ENCODE measurements around the gene PDXK. TPM values are rescaled to one million over a fixed set of nuclear protein-coding genes. Genes with fewer than 3 reads are reported as not detected.
"Not testable (repeated sequence)": the region's sequence is repeated elsewhere in the genome, so short reads cannot be mapped to it uniquely, and the experiment has no call there.

PDXK gene
- total and polyA plus RNA-seq, 3 experiments from 2014 or later = 38.3 to 96.7 (median 96.3) TPM

DNA sequence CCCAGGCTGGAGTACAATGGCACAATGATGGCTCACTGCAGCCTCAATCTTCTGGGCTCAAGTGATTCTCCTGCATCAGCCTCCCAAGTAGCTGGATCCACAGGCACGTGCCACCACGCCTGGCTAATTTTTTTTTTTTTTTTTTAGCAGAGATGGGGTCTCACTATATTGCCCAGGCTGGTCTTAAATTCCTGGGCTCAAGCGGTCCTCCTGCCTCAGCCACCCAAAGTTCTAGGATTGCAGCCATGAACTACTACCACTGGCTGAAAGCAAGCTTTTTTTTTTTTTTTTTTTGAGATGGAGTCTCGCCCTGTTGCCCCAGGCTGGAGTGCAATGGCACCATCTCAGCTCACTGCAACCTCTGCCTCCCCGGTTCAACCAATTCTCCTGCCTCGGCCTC, 5.8 kb upstream of the PDXK start:
- H3K4me1 ChIP-seq (ENCODE audit: insufficient read depth, low read length); H3K9me3 Mint-ChIP-seq; H3K4me1 Mint-ChIP-seq; H3K4me3 ChIP-seq (ENCODE audit: low read length); H3K9me3 ChIP-seq (ENCODE audit: low read length); DNase-seq; H3K27ac Mint-ChIP-seq; H3K27me3 ChIP-seq (ENCODE audit: insufficient read depth, low read length, poor library complexity, severe bottlenecking); H3K27me3 Mint-ChIP-seq; H3K27ac ChIP-seq (ENCODE audit: low read depth, low read length); CTCF ChIA-PET; H3K36me3 Mint-ChIP-seq; H3K4me3 Mint-ChIP-seq; H3K36me3 ChIP-seq (ENCODE audit: insufficient read depth, low read length): not testable (repeated sequence)
- POLR2A ChIA-PET = interaction anchor here (0.7 kb wide), 1 partner anchor 11 kb away, joined by 9 read pairs; no protein-coding TSS in a partner anchor

GRCh38 chr21:43716376-43717165, 2.4 kb upstream of the PDXK start:
- Mint-ChIP-seq H3K27me3 (peaks cover 0 to 2% of the 10 kb centered on the region in 2 donors), H3K4me3 (peak overlapping the region in 4 of 7 donors; percentile 27 to 72 (median 52)), H3K27ac (peak overlapping the region in 4 of 8 donors; percentile 56 to 85 (median 66)), H3K4me1 (peaks cover 14 to 22% (median 16%) of the 10 kb centered on the region in 3 donors), H3K36me3 (no peaks in the 10 kb centered on the region), H3K9me3 (no peaks in the 10 kb centered on the region)
- ChIA-PET POLR2A (interaction anchor here (0.9 kb wide), 1 partner anchor 12 kb away, joined by 5 read pairs; no protein-coding TSS in a partner anchor), CTCF (interaction anchor here (0.6 to 1.0 kb wide), 2 partner anchors 72 to 1451 kb away, joined by 3 to 5 read pairs; partner anchors contain the start of gene RRP1)
- Histone ChIP-seq H3K27ac (ENCODE audit: low read depth, low read length) (no peak overlapping the region), H3K27me3 (ENCODE audit: insufficient read depth, low read length, poor library complexity, severe bottlenecking) (no peaks in the 10 kb centered on the region), H3K4me1 (ENCODE audit: insufficient read depth, low read length) (peaks cover 19% of the 10 kb centered on the region), H3K4me3 (ENCODE audit: low read length) (no peak overlapping the region), H3K36me3 (ENCODE audit: insufficient read depth, low read length) (no peaks in the 10 kb centered on the region), H3K9me3 (ENCODE audit: low read length) (no peaks in the 10 kb centered on the region)
- DNase-seq = no peak

DNA sequence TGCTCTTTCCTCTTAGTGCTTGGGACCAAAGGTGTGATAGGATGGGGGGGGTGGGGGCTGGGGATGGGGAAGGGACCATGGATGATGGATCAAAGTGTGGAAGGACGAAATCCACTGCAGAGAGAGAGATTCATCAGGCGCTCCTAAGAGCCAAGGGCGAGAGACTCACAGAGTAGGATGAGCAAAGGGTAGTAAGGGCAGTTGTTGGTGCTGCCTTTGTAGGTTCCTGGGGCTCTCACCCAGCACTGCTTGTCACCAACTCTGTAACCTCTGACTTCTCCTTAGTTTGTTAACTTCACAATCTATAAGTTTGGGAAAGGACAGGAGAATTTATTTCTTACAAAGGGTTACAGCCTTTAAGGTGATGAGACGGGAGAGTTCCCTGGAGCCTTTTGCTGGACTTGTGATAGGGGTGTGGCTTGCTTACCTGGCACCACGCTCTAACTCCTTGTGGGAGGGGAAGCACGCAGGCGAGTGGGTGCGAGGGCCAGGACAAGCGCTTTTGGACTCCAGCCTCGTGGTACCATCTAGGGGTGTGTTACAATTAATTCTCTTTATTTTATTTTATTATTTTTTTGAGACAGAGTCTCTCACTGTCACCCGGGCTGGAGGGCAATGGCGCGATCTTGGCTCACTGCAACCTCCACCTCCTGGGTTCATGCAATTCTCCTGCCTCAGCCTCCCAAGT, 1.6 kb upstream of the PDXK start:
- Mint-ChIP-seq H3K27ac (peak overlapping the region in 6 of 8 donors; percentile 22 to 85 (median 60)), H3K36me3 (no peaks in the 10 kb centered on the region), H3K27me3 (peaks cover 0 to 2% of the 10 kb centered on the region in 2 donors), H3K9me3 (no peaks in the 10 kb centered on the region), H3K4me1 (peaks cover 19 to 28% (median 23%) of the 10 kb centered on the region in 3 donors), H3K4me3 (peak overlapping the region; percentile 23 to 93 (median 86))
- Histone ChIP-seq H3K27ac (ENCODE audit: low read depth, low read length) (no peak overlapping the region), H3K4me3 (ENCODE audit: low read length) (no peak overlapping the region), H3K9me3 (ENCODE audit: low read length) (no peaks in the 10 kb centered on the region), H3K4me1 (ENCODE audit: insufficient read depth, low read length) (peaks cover 21% of the 10 kb centered on the region), H3K27me3 (ENCODE audit: insufficient read depth, low read length, poor library complexity, severe bottlenecking) (no peaks in the 10 kb centered on the region), H3K36me3 (ENCODE audit: insufficient read depth, low read length) (no peaks in the 10 kb centered on the region)
- no peak for DNase-seq
- CTCF ChIA-PET = interaction anchor here (0.6 kb wide), 1 partner anchor 1451 kb away, joined by 3 read pairs; no protein-coding TSS in a partner anchor
- POLR2A ChIA-PET = interaction anchor here (0.9 kb wide), 1 partner anchor 11 kb away, joined by 5 read pairs; no protein-coding TSS in a partner anchor

DNA sequence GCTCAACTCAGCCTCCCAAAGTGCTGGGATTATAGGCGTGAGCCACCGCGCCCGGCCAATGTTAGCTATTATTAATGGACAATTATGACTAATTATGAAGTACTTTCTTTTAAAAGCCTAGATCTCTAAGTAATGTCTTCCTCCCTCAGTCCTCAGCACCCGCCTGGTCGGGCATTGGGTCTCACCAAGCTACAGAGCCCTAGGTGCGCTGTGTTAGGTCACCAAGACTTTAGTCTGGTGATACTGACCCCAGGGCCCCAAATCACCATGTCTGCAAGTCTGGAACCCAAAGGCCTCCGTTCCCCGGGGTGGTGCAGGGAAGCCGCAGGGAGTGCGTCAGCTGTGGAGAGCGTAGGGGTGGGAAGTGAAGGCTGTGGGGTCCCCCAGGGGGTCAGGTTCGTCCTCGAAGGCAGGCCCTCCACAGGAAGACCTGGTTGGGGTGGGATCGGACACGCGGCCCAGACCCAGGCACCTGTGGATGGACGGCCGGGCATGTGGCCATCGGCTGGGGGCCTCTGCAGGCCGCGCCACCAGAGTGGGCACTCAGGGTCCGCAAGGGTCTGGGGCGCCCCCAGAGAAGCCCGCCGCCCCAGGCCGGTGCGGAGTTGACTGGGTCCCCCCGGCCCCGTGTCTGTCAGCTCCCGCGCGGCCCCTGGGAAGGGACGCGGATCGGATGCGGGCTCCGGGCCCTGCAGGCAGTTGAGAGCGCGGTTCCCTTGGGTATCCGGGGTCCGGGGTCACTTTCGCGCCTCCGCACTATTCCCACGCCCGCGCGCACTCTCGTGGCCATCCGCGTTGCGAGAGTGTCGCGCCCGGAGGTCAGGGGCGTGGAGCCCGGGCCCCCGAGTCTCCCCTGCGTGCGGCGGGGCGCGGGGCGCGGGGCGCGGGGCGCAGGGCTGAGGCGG, 710 bp upstream of the PDXK start:
- Histone ChIP-seq H3K9me3 (ENCODE audit: low read length) (no peaks in the 10 kb centered on the region), H3K27ac (ENCODE audit: low read depth, low read length) (peak overlapping the region; percentile 79), H3K36me3 (ENCODE audit: insufficient read depth, low read length) (no peaks in the 10 kb centered on the region), H3K27me3 (ENCODE audit: insufficient read depth, low read length, poor library complexity, severe bottlenecking) (no peaks in the 10 kb centered on the region), H3K4me1 (ENCODE audit: insufficient read depth, low read length) (peaks cover 21% of the 10 kb centered on the region), H3K4me3 (ENCODE audit: low read length) (peak overlapping the region; percentile 85)
- ChIA-PET CTCF (no interaction called here), POLR2A (no interaction called here)
- H3K9me3 Mint-ChIP-seq = no peaks in the 10 kb centered on the region
- H3K4me3 Mint-ChIP-seq = peak overlapping the region; percentile 81 to 93 (median 86)
- H3K36me3 Mint-ChIP-seq = peaks cover 0 to 2% (median 0%) of the 10 kb centered on the region in 3 donors
- H3K27ac Mint-ChIP-seq = peak overlapping the region in 7 of 8 donors; percentile 42 to 91 (median 77)
- no peak for DNase-seq
- H3K27me3 Mint-ChIP-seq = peaks cover 0 to 2% of the 10 kb centered on the region in 2 donors
- peaks cover 19 to 32% (median 29%) of the 10 kb centered on the region in 3 donors for H3K4me1 Mint-ChIP-seq

GRCh38 chr21:43719748-43720538, 1.0 kb downstream of the PDXK start:
- peak overlapping the region; percentile 58 to 91 (median 80) for H3K27ac Mint-ChIP-seq
- H3K9me3 Mint-ChIP-seq = no peaks in the 10 kb centered on the region
- Histone ChIP-seq H3K27me3 (ENCODE audit: insufficient read depth, low read length, poor library complexity, severe bottlenecking) (no peaks in the 10 kb centered on the region), H3K27ac (ENCODE audit: low read depth, low read length) (peak overlapping the region; percentile 79), H3K9me3 (ENCODE audit: low read length) (no peaks in the 10 kb centered on the region), H3K4me1 (ENCODE audit: insufficient read depth, low read length) (peaks cover 21% of the 10 kb centered on the region), H3K36me3 (ENCODE audit: insufficient read depth, low read length) (no peaks in the 10 kb centered on the region), H3K4me3 (ENCODE audit: low read length) (peak overlapping the region; percentile 85)
- ChIA-PET POLR2A (interaction anchor here (0.6 to 1.6 kb wide), 3 partner anchors 9 to 59 kb away, joined by 3 to 5 read pairs (median 5); no protein-coding TSS in a partner anchor), CTCF (interaction anchor here (1.3 to 1.4 kb wide), 2 partner anchors 8 to 9 kb away, joined by 4 read pairs; no protein-coding TSS in a partner anchor)
- peaks cover 0 to 8% (median 0%) of the 10 kb centered on the region in 3 donors for H3K36me3 Mint-ChIP-seq
- DNase-seq = peak in 2 of 5 donors; percentile 21 to 54
- H3K27me3 Mint-ChIP-seq = peaks cover 0 to 2% of the 10 kb centered on the region in 2 donors
- peak overlapping the region; percentile 76 to 92 (median 83) for H3K4me3 Mint-ChIP-seq
- peaks cover 19 to 32% (median 29%) of the 10 kb centered on the region in 3 donors for H3K4me1 Mint-ChIP-seq

DNA sequence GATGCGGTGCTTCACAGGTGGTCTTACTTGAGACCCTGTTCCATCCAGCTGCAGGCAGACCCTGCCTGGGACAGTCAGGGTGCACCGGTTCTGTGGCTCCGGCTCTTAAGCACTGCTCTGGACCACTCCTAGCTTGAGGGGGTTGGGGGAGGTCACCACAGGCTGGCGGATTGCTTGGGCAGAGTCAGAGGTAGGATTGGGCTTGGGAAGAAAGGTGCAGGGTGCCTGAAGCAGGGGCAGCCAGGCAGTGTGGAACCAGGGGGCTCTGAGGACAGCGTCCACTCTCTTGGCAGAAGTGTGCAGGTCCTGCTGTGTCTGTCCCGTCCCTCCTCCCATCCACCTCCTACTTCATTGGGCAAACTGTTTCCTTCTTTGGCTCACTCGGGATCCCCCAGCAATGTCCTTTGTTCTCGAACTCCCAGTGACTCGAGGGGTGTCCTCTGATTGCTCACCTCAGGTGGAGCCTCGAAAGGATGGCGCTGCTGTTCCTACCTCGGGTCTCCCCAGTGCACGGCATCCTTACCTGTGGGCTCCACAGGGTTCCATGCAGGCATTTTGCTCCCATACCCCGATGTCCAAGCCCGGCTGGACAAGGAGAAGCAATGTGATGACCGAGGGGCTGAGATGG, 1.7 kb downstream of the PDXK start:
- peaks cover 22% of the 10 kb centered on the region for H3K4me1 ChIP-seq (ENCODE audit: insufficient read depth, low read length)
- ChIA-PET CTCF (interaction anchor here (1.3 to 1.4 kb wide), 2 partner anchors 9 kb away, joined by 3 to 4 read pairs; no protein-coding TSS in a partner anchor), POLR2A (no interaction called here)
- Mint-ChIP-seq H3K9me3 (no peaks in the 10 kb centered on the region), H3K4me3 (peak overlapping the region; percentile 76 to 92 (median 83)), H3K27me3 (peaks cover 0 to 2% of the 10 kb centered on the region in 2 donors), H3K36me3 (peaks cover 0 to 8% (median 0%) of the 10 kb centered on the region in 3 donors), H3K4me1 (peaks cover 19 to 32% (median 29%) of the 10 kb centered on the region in 3 donors), H3K27ac (peak overlapping the region in 7 of 8 donors; percentile 29 to 91 (median 79))
- no peak for DNase-seq
- H3K9me3 ChIP-seq (ENCODE audit: low read length) = no peaks in the 10 kb centered on the region
- no peaks in the 10 kb centered on the region for H3K36me3 ChIP-seq (ENCODE audit: insufficient read depth, low read length)
- H3K4me3 ChIP-seq (ENCODE audit: low read length) = peak overlapping the region; percentile 85
- no peaks in the 10 kb centered on the region for H3K27me3 ChIP-seq (ENCODE audit: insufficient read depth, low read length, poor library complexity, severe bottlenecking)
- no peak overlapping the region for H3K27ac ChIP-seq (ENCODE audit: low read depth, low read length)

Measured in CD8-positive, alpha-beta memory T cell (primary cell).